HL-60/S4 (cell line): ENCODE measurements around the gene TULP3.

Experiments used
- in situ Hi-C: fragments of 300-500 bp; cut with MboI; formaldehyde crosslinking; loops from 2 replicates; pipeline ENCODE4 v1.14.3; 2022; ENCODE audit warnings: low sequenced_read_pairs

The TULP3 gene

GRCh38 chr12:2963154-2963759 lies 72.6 kb downstream of the TULP3 start:
- in situ Hi-C loops: no loop called here

DNA sequence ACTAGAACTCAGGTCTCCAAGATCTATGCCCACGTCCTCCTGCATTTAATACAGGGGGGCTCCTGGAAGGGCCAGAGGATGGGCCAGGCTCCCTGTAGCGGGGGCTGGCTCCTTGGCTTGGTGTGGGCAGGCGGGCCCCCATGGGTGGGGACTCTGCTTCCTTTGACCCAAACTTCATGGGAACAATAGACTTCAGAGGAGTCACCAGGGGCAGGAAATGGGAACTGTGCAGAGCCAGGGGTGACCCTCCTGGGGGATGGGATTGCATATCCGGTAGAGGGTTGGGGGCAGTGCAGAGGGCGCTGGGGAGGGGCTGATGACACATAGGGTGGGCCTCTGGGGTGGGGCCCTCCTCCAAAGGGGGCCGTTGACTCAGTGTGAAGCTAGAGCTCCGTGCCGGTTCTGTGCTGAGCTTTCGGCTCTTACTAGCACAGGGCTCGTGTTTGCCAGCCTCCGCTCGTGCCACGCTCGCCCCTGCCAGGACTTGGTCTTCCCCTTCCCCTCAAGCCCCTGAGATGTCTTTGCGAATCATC lies 73.1 kb downstream of the TULP3 start:
- in situ Hi-C loops: no loop called here

GRCh38 chr12:2967651-2968050 lies 77.0 kb downstream of the TULP3 start:
- in situ Hi-C loops: no loop called here

DNA sequence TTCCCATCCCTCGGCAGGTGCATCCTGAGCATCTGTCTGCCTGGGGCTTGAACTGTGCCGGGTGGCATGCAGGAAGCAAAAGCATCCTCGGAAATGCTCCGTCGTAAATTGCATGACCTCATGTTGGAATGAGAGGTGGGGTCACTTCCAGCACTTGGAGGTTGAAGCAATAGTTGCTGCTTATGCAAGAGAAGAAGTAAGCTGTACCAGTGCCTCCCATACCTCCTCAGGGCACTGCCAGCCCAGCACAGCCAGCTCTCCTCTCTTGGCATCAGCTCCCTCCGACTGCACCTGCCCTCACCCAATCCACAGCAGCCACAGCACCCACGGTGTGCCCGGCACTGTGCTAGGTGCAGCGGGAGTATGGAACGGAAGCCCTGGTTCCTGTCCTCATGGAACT lies 80.1 kb downstream of the TULP3 start:
- in situ Hi-C loops: no loop called here

- in situ Hi-C loops: no loop called here
Observed at GRCh38 chr12:2973566-2973965, 82.9 kb downstream of the TULP3 start.

DNA sequence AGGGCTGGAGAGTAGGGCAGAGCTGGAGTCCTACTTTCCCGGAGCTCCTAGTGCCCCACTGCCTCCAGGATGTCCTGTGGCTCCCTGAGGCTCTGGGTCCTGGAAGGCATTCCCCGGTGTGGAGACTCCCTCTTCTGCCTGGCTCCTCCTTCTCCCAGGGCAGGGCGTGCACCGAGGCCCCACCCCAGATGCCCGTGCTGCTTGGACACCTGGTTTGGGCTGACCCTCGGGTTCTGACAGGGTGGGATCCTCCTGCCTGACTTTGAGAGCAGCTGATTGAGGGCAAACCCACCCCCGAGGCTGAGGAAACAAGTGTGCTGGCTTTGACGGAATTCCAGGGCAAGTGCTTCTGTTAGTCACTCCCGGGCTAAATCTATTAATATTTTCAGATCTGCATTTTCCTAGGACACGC lies 83.9 kb downstream of the TULP3 start:
- in situ Hi-C loops: no loop called here

- in situ Hi-C loops: no loop called here
Observed at GRCh38 chr12:2976581-2976996, 85.9 kb downstream of the TULP3 start.

DNA sequence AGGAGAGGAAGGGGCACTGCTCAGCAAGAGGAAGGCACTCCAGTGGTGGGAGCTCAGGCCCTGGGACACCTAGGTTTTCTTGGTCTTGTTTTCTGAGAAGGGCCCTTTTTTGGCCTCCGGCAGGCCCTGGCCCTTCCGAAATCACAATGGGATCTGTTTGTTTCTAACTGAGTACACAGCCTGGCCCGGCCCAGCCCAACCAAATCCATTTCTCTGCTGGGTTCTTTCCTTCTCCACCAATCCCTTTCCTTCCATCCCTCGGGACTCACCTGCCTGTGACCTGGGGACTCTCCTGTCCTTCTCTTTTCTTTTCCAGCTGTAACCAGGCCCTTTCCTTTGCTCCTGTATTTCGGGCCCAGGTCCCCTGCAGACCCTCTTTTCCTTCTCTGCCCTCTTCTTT lies 87.1 kb downstream of the TULP3 start:
- in situ Hi-C loops: no loop called here

- in situ Hi-C loops: no loop called here
Observed at GRCh38 chr12:2979806-2980205, 89.1 kb downstream of the TULP3 start.

DNA sequence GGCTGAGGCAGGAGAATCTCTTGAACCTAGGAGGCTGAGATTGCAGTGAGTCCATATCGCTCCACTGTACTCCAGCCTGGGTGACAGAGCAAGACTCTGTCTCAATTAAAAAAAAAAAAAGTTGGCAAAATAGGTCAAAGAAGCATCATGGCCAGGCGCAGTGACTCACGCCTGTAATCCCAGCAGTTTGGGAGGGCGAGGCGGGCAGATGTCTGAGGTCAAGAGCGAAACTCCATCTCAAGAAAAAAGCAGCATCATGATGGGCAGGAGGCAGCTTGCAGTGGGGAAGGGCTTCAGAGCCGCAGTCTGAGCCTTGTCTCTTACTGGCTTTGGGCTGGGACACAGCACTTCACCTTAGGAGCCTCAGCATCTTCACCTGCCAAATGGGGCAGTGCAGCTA lies 89.9 kb downstream of the TULP3 start:
- in situ Hi-C loops: no loop called here

- in situ Hi-C loops: no loop called here
Observed at GRCh38 chr12:2982361-2982760, 91.7 kb downstream of the TULP3 start.

GRCh38 chr12:2984249-2984648 lies 93.6 kb downstream of the TULP3 start:
- in situ Hi-C loops: no loop called here

DNA sequence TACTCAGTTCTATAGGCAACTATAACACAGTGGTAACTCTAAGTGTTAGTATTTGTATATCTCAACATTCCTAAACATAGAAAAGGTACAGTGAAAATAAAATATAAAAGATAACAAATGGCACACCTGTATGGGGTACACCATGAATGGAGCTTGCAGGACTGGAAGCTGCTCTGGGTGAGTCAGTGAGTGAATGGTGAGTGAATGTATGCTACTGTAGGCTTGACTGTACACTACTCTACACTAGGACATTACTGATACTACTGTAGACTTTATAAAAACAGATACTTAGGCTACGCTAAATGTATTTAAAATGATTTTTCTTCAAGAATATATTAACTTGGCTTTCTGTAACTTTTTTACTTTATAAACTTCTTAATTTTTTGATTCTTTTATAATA lies 94.0 kb downstream of the TULP3 start:
- in situ Hi-C loops: no loop called here

DNA sequence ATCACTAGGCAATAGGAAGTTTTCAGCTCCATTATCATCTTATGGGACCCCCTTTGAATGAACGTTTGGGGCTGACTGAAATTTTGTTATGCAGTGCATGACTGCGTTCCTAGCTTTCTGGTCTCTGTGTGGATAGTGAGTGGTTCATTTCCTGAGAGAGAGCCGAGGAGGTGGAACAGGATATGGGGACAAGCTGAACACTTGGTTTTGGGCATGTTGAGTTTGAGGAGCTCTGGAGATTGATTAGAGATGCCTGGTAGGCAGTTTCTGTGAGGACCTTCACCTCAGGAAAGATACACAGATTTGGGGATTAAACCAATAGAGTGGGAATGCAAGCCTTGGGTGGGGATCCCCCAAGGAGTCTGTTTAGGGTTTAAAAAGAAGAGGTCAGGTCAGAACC lies 96.2 kb downstream of the TULP3 start:
- in situ Hi-C loops: no loop called here

DNA sequence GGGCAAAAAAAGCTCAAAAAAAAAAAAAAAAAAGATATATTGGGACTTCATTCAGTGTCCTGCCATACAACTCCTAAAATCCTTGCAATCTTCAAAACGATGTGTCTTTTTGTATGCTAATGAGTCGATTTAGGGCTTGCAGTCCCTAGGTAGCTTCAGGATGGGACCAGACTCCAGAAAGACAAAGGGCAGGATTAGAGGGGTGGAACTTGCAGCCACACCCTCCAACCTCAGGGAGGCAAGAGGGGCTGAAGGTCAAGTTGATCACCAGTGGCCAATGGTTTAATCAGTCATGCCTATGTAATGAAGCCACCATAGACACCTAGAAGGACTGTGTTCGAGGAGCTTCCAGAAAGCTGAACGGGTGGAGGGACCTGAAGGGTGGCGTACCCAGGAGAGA lies 97.8 kb downstream of the TULP3 start:
- in situ Hi-C loops: no loop called here
